Measurements from ENCODE around the gene KRTAP12-1. TPM values are rescaled to one million over a fixed set of nuclear protein-coding genes. Genes with fewer than 3 reads are reported as not detected.

Gene KRTAP12-1
- total and polyA plus RNA-seq, 3 donors from 2014 or later = not detected

- intact Hi-C loops (cut with DNase I; ENCODE audit: low total_unique reads) = no loop called here
- no peaks in the 10 kb centered on the region for H3K36me3 ChIP-seq (ENCODE audit: low read depth, missing control alignments)
- WGBS, 2 donors = 86 to 92% methylated on average over 14 of the region's 14 CpGs
- peaks cover 4% of the 10 kb centered on the region for H3K4me1 ChIP-seq
- H3K4me3 ChIP-seq = no peak overlapping the region
- no peaks in the 10 kb centered on the region for H3K27me3 ChIP-seq
- no peak for TF ChIP-seq POLR2A (IDR thresholded peaks at IDR 0.05)
- TF ChIP-seq, protein P1, sequence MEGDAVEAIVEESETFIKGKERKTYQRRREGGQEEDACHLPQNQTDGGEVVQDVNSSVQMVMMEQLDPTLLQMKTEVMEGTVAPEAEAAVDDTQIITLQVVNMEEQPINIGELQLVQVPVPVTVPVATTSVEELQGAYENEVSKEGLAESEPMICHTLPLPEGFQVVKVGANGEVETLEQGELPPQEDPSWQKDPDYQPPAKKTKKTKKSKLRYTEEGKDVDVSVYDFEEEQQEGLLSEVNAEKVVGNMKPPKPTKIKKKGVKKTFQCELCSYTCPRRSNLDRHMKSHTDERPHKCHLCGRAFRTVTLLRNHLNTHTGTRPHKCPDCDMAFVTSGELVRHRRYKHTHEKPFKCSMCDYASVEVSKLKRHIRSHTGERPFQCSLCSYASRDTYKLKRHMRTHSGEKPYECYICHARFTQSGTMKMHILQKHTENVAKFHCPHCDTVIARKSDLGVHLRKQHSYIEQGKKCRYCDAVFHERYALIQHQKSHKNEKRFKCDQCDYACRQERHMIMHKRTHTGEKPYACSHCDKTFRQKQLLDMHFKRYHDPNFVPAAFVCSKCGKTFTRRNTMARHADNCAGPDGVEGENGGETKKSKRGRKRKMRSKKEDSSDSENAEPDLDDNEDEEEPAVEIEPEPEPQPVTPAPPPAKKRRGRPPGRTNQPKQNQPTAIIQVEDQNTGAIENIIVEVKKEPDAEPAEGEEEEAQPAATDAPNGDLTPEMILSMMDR (IDR thresholded peaks at IDR 0.05) = no peak
- no peak for DNase-seq
- no peak overlapping the region for H3K27ac ChIP-seq
- H3K9me3 ChIP-seq = no peaks in the 10 kb centered on the region
Measured at GRCh38 chr21:44728716-44729115, 46.8 kb upstream of the KRTAP12-1 start.

- no peaks in the 10 kb centered on the region for H3K27me3 ChIP-seq
- intact Hi-C loops (cut with DNase I; ENCODE audit: low total_unique reads) = no loop called here
Measured at GRCh38 chr21:44727757-44728156, 45.8 kb upstream of the KRTAP12-1 start.

GRCh38 chr21:44727321-44727720 lies 45.4 kb upstream of the KRTAP12-1 start:
- 94 to 97% methylated on average over 8 of the region's 8 CpGs for WGBS, 2 donors
- H3K4me1 ChIP-seq = peaks cover 12% of the 10 kb centered on the region

More at GRCh38 chr21:44727757-44728156, 45.8 kb upstream of the KRTAP12-1 start:
- no peak overlapping the region for H3K4me3 ChIP-seq
- no peak overlapping the region for H3K27ac ChIP-seq
- TF ChIP-seq, protein P1 (IDR thresholded peaks at IDR 0.05) = no peak
- no peak for TF ChIP-seq POLR2A (IDR thresholded peaks at IDR 0.05)
- WGBS, 2 donors = 77 to 79% methylated on average over 9 of the region's 9 CpGs
- peaks cover 12% of the 10 kb centered on the region for H3K4me1 ChIP-seq
- no peak for DNase-seq
- no peaks in the 10 kb centered on the region for H3K9me3 ChIP-seq
- no peaks in the 10 kb centered on the region for H3K36me3 ChIP-seq (ENCODE audit: low read depth, missing control alignments)

GRCh38 chr21:44726826-44727225 lies 44.9 kb upstream of the KRTAP12-1 start:
- H3K4me1 ChIP-seq = peaks cover 12% of the 10 kb centered on the region
- no peak for DNase-seq
- no peaks in the 10 kb centered on the region for H3K27me3 ChIP-seq
- intact Hi-C loops (cut with DNase I; ENCODE audit: low total_unique reads) = no loop called here
- H3K4me3 ChIP-seq = no peak overlapping the region
- WGBS, 2 donors = 85 to 88% methylated on average over 6 of the region's 6 CpGs
- TF ChIP-seq POLR2A (IDR thresholded peaks at IDR 0.05) = no peak
- TF ChIP-seq, protein P1 (IDR thresholded peaks at IDR 0.05) = no peak
- no peaks in the 10 kb centered on the region for H3K9me3 ChIP-seq
- no peak overlapping the region for H3K27ac ChIP-seq
- H3K36me3 ChIP-seq (ENCODE audit: low read depth, missing control alignments) = no peaks in the 10 kb centered on the region

More at GRCh38 chr21:44727321-44727720, 45.4 kb upstream of the KRTAP12-1 start:
- no peak for DNase-seq
- intact Hi-C loops (cut with DNase I; ENCODE audit: low total_unique reads) = no loop called here
- Histone ChIP-seq H3K9me3 (no peaks in the 10 kb centered on the region), H3K4me3 (no peak overlapping the region), H3K27ac (no peak overlapping the region), H3K27me3 (no peaks in the 10 kb centered on the region), H3K36me3 (ENCODE audit: low read depth, missing control alignments) (no peaks in the 10 kb centered on the region)
- TF ChIP-seq POLR2A (IDR thresholded peaks at IDR 0.05) = no peak
- TF ChIP-seq, protein P1 (IDR thresholded peaks at IDR 0.05) = no peak

DNA sequence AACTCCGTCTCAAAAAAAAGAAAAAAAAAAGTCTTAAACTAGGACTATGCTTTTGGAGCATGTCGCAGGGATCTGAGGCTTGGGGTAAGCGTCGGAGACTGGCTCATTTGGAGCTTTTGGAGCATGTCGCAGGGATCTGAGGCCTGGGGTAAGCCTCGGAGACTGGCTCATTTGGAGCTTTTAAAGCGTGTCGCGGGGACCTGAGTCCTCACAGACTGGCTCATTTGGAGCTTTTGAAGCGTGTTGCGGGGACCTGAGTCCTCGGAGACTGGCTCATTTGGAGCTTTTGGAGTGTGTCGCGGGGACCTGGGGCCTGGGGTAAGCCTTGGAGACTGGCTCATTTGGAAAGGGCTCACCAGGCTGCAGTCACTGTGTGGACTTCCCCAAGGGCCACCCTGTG lies 43.0 kb upstream of the KRTAP12-1 start:
- TF ChIP-seq, protein P1 (IDR thresholded peaks at IDR 0.05) = no peak
- no peak for TF ChIP-seq POLR2A (IDR thresholded peaks at IDR 0.05)
- H3K27ac ChIP-seq = no peak overlapping the region
- WGBS, 2 donors = 86 to 90% methylated on average over 14 of the region's 14 CpGs
- DNase-seq = no peak
- peaks cover 12% of the 10 kb centered on the region for H3K4me1 ChIP-seq
- no peaks in the 10 kb centered on the region for H3K27me3 ChIP-seq
- no peaks in the 10 kb centered on the region for H3K9me3 ChIP-seq
- no peak overlapping the region for H3K4me3 ChIP-seq
- H3K36me3 ChIP-seq (ENCODE audit: low read depth, missing control alignments) = no peaks in the 10 kb centered on the region
- intact Hi-C loops (cut with DNase I; ENCODE audit: low total_unique reads) = no loop called here

Measured in testis (tissue), 3 donors.